Left ventricle myocardium inferior (tissue), 1 donor: ENCODE measurements around the gene RBMS3. TPM values are rescaled to one million over a fixed set of nuclear protein-coding genes. Genes with fewer than 3 reads are reported as not detected.

Experiments used
- DNase-seq: peaks from one replicate; pipeline ENCODE4 v3.0.0-alpha.2; 2020
- H3K27ac ChIP-seq: fragments of 200-600 bp; replicated peaks from 2 replicates; pipeline ENCODE4 v1.8.0; 2021
- H3K27me3 ChIP-seq: fragments of 200-600 bp; 2 replicates; pipeline ENCODE4 v1.8.0; 2021; ENCODE audit warnings: low read depth
- H3K36me3 ChIP-seq: fragments of 200-600 bp; 2 replicates; pipeline ENCODE4 v1.8.0; 2021
- H3K4me1 ChIP-seq: fragments of 200-600 bp; 2 replicates; pipeline ENCODE4 v1.8.0; 2021
- H3K4me3 ChIP-seq: fragments of 200-600 bp; 2 replicates; pipeline ENCODE4 v1.8.0; 2021; ENCODE audit warnings: mild to moderate bottlenecking, moderate library complexity
- H3K9me3 ChIP-seq: fragments of 200-600 bp; replicated peaks from 2 replicates; pipeline ENCODE4 v1.8.0; 2021
- intact Hi-C: fragments of 100-400 bp; cut with micrococcal nuclease; formaldehyde crosslinking; loops from one replicate; pipeline ENCODE4 v1.11.0; 2022
- total RNA-seq: library from RNA; stranded (reverse); fragmentation: NEBNext Ultra II Directional; extraction: Animal tissue kit (Norgen Biotek cat#: 25700); gene quantifications from one replicate; pipeline ENCODE4 v1.2.1, GENCODE V29; 2021
- TF ChIP-seq, protein P1 (sequence below): fragments of 200-600 bp; IDR thresholded peaks from 2 replicates; pipeline ENCODE4 v1.8.0; 2021; ENCODE audit warnings: antibody characterized with exemption, mild to moderate bottlenecking, borderline replicate concordance
- donor health status: DM: no; HTN: yes; CAD: no; lungs with severe emphysema.

RBMS3 gene
- total RNA-seq, 1 donor from 2014 or later: 25.3 TPM

DNA sequence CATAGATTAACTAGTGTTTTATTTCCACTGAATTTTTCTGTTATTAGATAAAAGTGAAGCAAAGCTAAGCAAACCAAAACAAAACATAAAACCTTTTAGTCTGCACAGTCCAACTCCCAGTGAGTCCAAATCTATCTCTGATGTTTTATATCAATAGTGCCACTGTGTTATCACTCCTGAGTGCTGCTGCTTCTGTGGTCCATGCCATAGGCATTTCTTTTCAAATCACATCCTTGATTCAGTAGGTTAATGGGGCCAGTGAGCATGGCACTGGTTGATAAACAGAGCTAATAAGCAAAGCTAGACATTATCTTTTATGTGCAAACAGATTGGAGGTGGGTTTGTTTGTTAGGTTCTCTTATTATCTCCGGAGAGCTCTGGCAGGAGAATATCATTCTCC is 30.0 kb downstream of the RBMS3 start:
- DNase-seq: no peak
- H3K27me3 ChIP-seq: no peaks in the 10 kb centered on the region
- intact Hi-C loops: no loop called here
- peaks cover 89% of the 10 kb centered on the region for H3K4me1 ChIP-seq
- no peak overlapping the region for H3K4me3 ChIP-seq
- no peaks in the 10 kb centered on the region for H3K36me3 ChIP-seq
- H3K27ac ChIP-seq: no peak overlapping the region
- H3K9me3 ChIP-seq: no peaks in the 10 kb centered on the region
- TF ChIP-seq, protein P1, sequence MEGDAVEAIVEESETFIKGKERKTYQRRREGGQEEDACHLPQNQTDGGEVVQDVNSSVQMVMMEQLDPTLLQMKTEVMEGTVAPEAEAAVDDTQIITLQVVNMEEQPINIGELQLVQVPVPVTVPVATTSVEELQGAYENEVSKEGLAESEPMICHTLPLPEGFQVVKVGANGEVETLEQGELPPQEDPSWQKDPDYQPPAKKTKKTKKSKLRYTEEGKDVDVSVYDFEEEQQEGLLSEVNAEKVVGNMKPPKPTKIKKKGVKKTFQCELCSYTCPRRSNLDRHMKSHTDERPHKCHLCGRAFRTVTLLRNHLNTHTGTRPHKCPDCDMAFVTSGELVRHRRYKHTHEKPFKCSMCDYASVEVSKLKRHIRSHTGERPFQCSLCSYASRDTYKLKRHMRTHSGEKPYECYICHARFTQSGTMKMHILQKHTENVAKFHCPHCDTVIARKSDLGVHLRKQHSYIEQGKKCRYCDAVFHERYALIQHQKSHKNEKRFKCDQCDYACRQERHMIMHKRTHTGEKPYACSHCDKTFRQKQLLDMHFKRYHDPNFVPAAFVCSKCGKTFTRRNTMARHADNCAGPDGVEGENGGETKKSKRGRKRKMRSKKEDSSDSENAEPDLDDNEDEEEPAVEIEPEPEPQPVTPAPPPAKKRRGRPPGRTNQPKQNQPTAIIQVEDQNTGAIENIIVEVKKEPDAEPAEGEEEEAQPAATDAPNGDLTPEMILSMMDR: no peak

DNA sequence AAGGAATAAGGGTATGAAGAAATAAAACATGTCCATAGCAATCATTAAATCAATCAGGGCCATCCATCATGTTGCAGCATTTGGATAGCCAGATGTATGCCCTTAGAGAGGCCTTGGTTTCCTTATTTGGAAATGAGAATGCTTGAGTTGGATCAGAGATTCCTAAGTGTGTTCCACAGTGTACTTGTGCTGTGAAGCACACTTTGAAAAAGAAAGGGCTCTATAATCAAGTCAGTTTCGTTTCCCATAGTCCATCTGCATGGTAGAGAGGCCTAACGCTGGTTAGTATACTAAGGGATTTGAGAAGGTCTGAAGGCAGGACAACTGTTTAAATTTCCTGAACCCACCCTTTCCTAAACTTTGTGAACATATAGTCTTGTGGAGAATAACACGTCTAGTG is 30.9 kb downstream of the RBMS3 start:
- TF ChIP-seq, protein P1: no peak
- no peak for DNase-seq
- Histone ChIP-seq H3K27ac (no peak overlapping the region), H3K9me3 (no peaks in the 10 kb centered on the region), H3K27me3 (no peaks in the 10 kb centered on the region), H3K36me3 (no peaks in the 10 kb centered on the region), H3K4me1 (peaks cover 94% of the 10 kb centered on the region), H3K4me3 (no peak overlapping the region)
- intact Hi-C loops: no loop called here

DNA sequence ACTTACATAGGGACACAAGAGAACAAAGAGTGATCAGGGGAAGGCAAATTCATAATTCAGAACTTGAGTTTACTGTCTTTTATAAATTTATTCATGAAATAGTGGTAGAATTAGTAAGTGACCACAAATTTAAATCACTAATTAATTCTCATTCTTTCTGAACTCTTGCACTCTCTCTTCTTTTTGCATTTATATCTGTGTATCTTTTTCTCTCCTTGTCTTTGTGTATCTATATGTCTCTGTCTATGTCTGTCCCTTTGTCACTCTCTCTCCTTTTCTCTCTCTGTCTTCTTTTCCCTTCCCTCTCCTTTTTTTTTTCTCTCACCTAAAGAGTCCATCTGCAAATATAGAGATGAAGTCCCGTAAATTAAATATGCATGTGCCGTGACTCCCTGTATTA is 31.5 kb downstream of the RBMS3 start:
- Histone ChIP-seq H3K27me3 (no peaks in the 10 kb centered on the region), H3K4me3 (no peak overlapping the region), H3K4me1 (peaks cover 94% of the 10 kb centered on the region), H3K27ac (no peak overlapping the region), H3K9me3 (no peaks in the 10 kb centered on the region), H3K36me3 (no peaks in the 10 kb centered on the region)
- DNase-seq: no peak
- intact Hi-C loops: no loop called here
- TF ChIP-seq, protein P1: no peak

DNA sequence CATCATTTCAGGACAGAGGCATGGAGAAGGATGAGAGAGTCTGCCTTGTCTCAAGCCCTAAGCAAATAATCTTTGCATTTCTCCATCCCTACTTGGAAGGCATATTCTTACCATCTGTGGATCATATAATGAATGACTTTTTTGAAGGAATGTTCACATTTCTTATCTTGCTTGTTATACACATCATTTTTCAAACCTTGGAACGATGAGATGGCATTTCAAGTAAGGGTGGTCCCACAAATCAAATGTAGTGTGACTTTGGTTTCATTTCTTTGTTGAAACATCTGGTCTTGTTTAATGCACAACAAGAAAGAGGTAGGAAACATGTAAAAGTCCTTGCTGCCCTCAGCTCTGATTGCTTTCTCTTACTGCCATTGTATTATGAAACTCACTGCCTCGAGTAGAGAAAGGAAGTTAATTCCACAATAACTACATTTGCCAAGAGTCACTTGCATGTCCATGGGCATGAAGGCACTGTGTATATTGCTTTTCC is 32.1 kb downstream of the RBMS3 start:
- intact Hi-C loops: no loop called here
- TF ChIP-seq, protein P1: no peak
- Histone ChIP-seq H3K4me1 (peaks cover 95% of the 10 kb centered on the region), H3K27ac (no peak overlapping the region), H3K36me3 (no peaks in the 10 kb centered on the region), H3K27me3 (no peaks in the 10 kb centered on the region), H3K9me3 (no peaks in the 10 kb centered on the region), H3K4me3 (no peak overlapping the region)
- no peak for DNase-seq

DNA sequence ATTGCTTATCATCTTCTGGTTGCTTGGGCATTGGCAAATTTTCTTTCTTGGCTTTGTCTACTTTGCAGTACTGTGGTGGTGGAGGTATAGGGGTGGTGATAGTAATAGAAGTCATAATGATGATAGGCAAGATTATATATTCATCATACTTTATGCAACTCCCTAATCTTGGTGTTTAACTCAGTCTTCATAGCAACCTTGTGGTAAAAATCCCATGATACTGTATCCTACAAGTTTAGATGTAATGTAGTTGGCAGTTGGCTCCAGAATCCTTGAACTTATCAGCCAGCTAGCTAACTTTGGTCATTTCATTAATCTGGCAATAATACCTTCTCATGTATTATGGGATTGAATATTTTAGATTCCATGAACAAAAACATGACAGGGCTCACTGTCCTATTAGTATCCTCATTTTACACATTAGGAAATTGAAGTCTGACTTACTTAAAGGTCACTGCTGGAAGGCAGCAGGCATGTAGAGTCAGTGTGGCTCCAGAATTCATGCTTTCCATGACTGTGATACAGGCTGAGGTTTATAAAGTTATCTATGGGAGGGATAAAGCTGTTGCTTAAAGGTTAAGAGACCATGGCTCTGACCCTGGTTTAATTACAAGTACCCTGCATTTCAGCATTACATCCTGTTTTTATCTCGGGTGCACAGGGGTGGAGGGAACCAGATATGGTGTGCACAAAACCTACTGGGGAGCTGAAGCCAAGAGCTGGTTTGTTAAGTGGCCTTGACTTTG is 33.3 kb downstream of the RBMS3 start:
- Histone ChIP-seq H3K9me3 (no peaks in the 10 kb centered on the region), H3K27me3 (no peaks in the 10 kb centered on the region), H3K36me3 (no peaks in the 10 kb centered on the region), H3K4me3 (no peak overlapping the region), H3K4me1 (peaks cover 95% of the 10 kb centered on the region), H3K27ac (no peak overlapping the region)
- no peak for DNase-seq
- TF ChIP-seq, protein P1: no peak
- intact Hi-C loops: no loop called here
